Neural progenitor cell (in vitro differentiated cells): ENCODE measurements around the gene MTG1. TPM values are rescaled to one million over a fixed set of nuclear protein-coding genes. Genes with fewer than 3 reads are reported as not detected.
"Not testable (repeated sequence)": the region's sequence is repeated elsewhere in the genome, so short reads cannot be mapped to it uniquely, and the experiment has no call there.

Experiments
- DNase-seq: peaks from one replicate; pipeline ENCODE4 v3.0.0-alpha.2; 2016; ENCODE audit warnings: low spot score
- H2AFZ ChIP-seq: fragments of 200-600 bp; sonication (generic); replicated peaks from 2 replicates; pipeline ENCODE4 v1.6.1; 2016; ENCODE audit warnings: antibody characterized with exemption
- H3F3A ChIP-seq: fragments of 200-600 bp; sonication (generic); 2 replicates; pipeline ENCODE4 v1.6.1; 2016; ENCODE audit warnings: antibody characterized with exemption, low read depth
- H3K27ac ChIP-seq: fragments of 200-600 bp; sonication (generic); 2 replicates; pipeline ENCODE4 v1.5.1; 2016; ENCODE audit warnings: mild to moderate bottlenecking
- H3K27me3 ChIP-seq: fragments of 200-600 bp; sonication (generic); 2 replicates; pipeline ENCODE4 v1.6.1; 2016; ENCODE audit warnings: mild to moderate bottlenecking, moderate library complexity
- H3K36me3 ChIP-seq: fragments of 200-600 bp; sonication (generic); 2 replicates; pipeline ENCODE4 v1.5.1; 2016
- H3K4me1 ChIP-seq: fragments of 200-600 bp; sonication (generic); 2 replicates; pipeline ENCODE4 v1.6.1; 2016; ENCODE audit warnings: mixed run types
- H3K4me2 ChIP-seq: fragments of 200-600 bp; sonication (generic); 2 replicates; pipeline ENCODE4 v1.6.1; 2016
- H3K4me3 ChIP-seq: fragments of 200-600 bp; sonication (generic); 2 replicates; pipeline ENCODE4 v1.5.1; 2016
- H3K79me2 ChIP-seq: fragments of 200-600 bp; sonication (generic); 2 replicates; pipeline ENCODE4 v1.6.1; 2016; ENCODE audit warnings: low read depth
- H3K9ac ChIP-seq: fragments of 200-600 bp; sonication (generic); 2 replicates; pipeline ENCODE4 v1.6.1; 2016
- H3K9me3 ChIP-seq: fragments of 200-600 bp; sonication (generic); 2 replicates; pipeline ENCODE4 v1.5.1; 2016; ENCODE audit warnings: low read depth
- H4K20me1 ChIP-seq: fragments of 200-600 bp; sonication (generic); 2 replicates; pipeline ENCODE4 v1.6.1; 2016; ENCODE audit warnings: low read depth
- H3K27ac Mint-ChIP-seq: 3 replicates; pipeline ENCODE4 v1.8.0; 2021; ENCODE audit warnings: mixed read lengths
- H3K27me3 Mint-ChIP-seq: 2 replicates; pipeline ENCODE4 v1.8.0; 2022; ENCODE audit warnings: low read depth, mild to moderate bottlenecking, inconsistent platforms, moderate library complexity, mixed read lengths; ENCODE audit not compliant: insufficient read depth
- H3K36me3 Mint-ChIP-seq: 3 replicates; pipeline ENCODE4 v1.8.0; 2021; ENCODE audit warnings: mixed read lengths
- H3K4me1 Mint-ChIP-seq: 3 replicates; pipeline ENCODE4 v1.8.0; 2021; ENCODE audit warnings: mixed read lengths
- H3K4me3 Mint-ChIP-seq: 3 replicates; pipeline ENCODE4 v1.8.0; 2021; ENCODE audit warnings: mild to moderate bottlenecking, moderate library complexity, mixed read lengths
- H3K9me3 Mint-ChIP-seq: 3 replicates; pipeline ENCODE4 v1.8.0; 2020; ENCODE audit warnings: mixed read lengths
- CTCF ChIP-seq: fragments of 200-600 bp; sonication (generic); IDR thresholded peaks from 2 replicates; pipeline ENCODE4 v1.5.1; 2017; ENCODE audit warnings: antibody characterized with exemption, mild to moderate bottlenecking
- EZH2 ChIP-seq: fragments of 200-600 bp; sonication (generic); IDR thresholded peaks from 2 replicates; pipeline ENCODE4 v1.6.1; 2017; ENCODE audit warnings: antibody characterized with exemption, mild to moderate bottlenecking, moderate library complexity
- EZH2phosphoT487 ChIP-seq: fragments of 200-600 bp; sonication (generic); IDR thresholded peaks from 2 replicates; pipeline ENCODE4 v1.6.1; 2017; ENCODE audit warnings: antibody characterized with exemption
- total RNA-seq: library from RNA; depleted of rRNA; stranded (reverse); fragments of >200 nt; gene quantifications from 2 replicates; pipeline ENCODE4 v1.2.3, GENCODE V29; 2015; ENCODE audit warnings: low replicate concordance

Gene MTG1
- total RNA-seq, 1 donor from 2014 or later = 28.0 TPM

- H2AFZ ChIP-seq = no peak overlapping the region
- peaks cover 28% of the 10 kb centered on the region for H3K27me3 ChIP-seq
- no peak overlapping the region for H3K9ac ChIP-seq
- H3K4me1 ChIP-seq = no peaks in the 10 kb centered on the region
- no peaks in the 10 kb centered on the region for H3K9me3 ChIP-seq
- H3K4me1 Mint-ChIP-seq = no peaks in the 10 kb centered on the region
- H3F3A ChIP-seq = peaks cover 12% of the 10 kb centered on the region
- peaks cover 19% of the 10 kb centered on the region for H4K20me1 ChIP-seq
- H3K79me2 ChIP-seq = no peaks in the 10 kb centered on the region
- H3K9me3 Mint-ChIP-seq = no peaks in the 10 kb centered on the region
- peak; percentile 54 for DNase-seq
- peak overlapping the region; percentile 73 for H3K4me3 Mint-ChIP-seq
- no peak for TF ChIP-seq CTCF
- TF ChIP-seq EZH2phosphoT487 = no peak
- no peak for TF ChIP-seq EZH2
- H3K36me3 ChIP-seq = no peaks in the 10 kb centered on the region
- no peak overlapping the region for H3K27ac ChIP-seq
- H3K27me3 Mint-ChIP-seq = peaks cover 3% of the 10 kb centered on the region
- H3K27ac Mint-ChIP-seq = no peak overlapping the region
- H3K4me2 ChIP-seq = peak overlapping the region; percentile 67
- peak overlapping the region; percentile 29 for H3K4me3 ChIP-seq
- peaks cover 3% of the 10 kb centered on the region for H3K36me3 Mint-ChIP-seq
Observed at GRCh38 chr10:133422807-133423771, 29.1 kb downstream of the MTG1 start.

- DNase-seq = peak; percentile 34
- H3K4me1 Mint-ChIP-seq, H3K36me3 Mint-ChIP-seq, H3K27ac Mint-ChIP-seq, H3K4me2 ChIP-seq, H3K79me2 ChIP-seq, H3K9me3 Mint-ChIP-seq, H3K4me3 Mint-ChIP-seq, H2AFZ ChIP-seq, H3K27me3 Mint-ChIP-seq, H3K4me1 ChIP-seq, H3K9me3 ChIP-seq, H3K36me3 ChIP-seq, H3K27ac ChIP-seq, H3K4me3 ChIP-seq, H3K9ac ChIP-seq: not testable (repeated sequence)
- Histone ChIP-seq H3K27me3 (peaks cover 28% of the 10 kb centered on the region), H4K20me1 (peaks cover 19% of the 10 kb centered on the region), H3F3A (peaks cover 12% of the 10 kb centered on the region)
Observed at GRCh38 chr10:133424102-133424501, 30.1 kb downstream of the MTG1 start.

- H3K4me2 ChIP-seq = peak within 1 kb of the TSS; percentile 67
- H3K4me3 ChIP-seq = peak within 1 kb of the TSS; percentile 29
Observed at GRCh38 chr10:133424601-133425000, 30.6 kb downstream of the MTG1 start, which contains the start of gene SPRN. Gene SPRN (minus strand): TSS chr10:133424625. CDS start chr10:133423681, 944 bp downstream.

GRCh38 chr10:133429571-133429970 lies 35.6 kb downstream of the MTG1 start:
- not testable (repeated sequence) for H3K4me1 Mint-ChIP-seq, H3K4me1 ChIP-seq, H3K4me2 ChIP-seq, H2AFZ ChIP-seq, H3K27ac Mint-ChIP-seq, H3K9ac ChIP-seq, H3K27me3 ChIP-seq, H3K9me3 ChIP-seq, H4K20me1 ChIP-seq, H3K27ac ChIP-seq, H3K4me3 ChIP-seq, DNase-seq, H3K36me3 Mint-ChIP-seq, H3K79me2 ChIP-seq, H3K27me3 Mint-ChIP-seq, H3K36me3 ChIP-seq, H3F3A ChIP-seq, H3K4me3 Mint-ChIP-seq
- H3K9me3 Mint-ChIP-seq = peaks cover 11% of the 10 kb centered on the region

More at GRCh38 chr10:133424601-133425000, 30.6 kb downstream of the MTG1 start, which contains the start of gene SPRN:
- not testable (repeated sequence) for H3K27me3 Mint-ChIP-seq, H3K36me3 ChIP-seq, H3K9ac ChIP-seq, H3K4me1 Mint-ChIP-seq, H3K4me1 ChIP-seq, H3K27ac ChIP-seq, H3K9me3 ChIP-seq, H3K79me2 ChIP-seq, H2AFZ ChIP-seq, DNase-seq, H3K27ac Mint-ChIP-seq, H3K36me3 Mint-ChIP-seq
- Histone ChIP-seq H3F3A (peaks cover 12% of the 10 kb centered on the region), H3K27me3 (peaks cover 28% of the 10 kb centered on the region), H4K20me1 (peaks cover 19% of the 10 kb centered on the region)
- peak within 1 kb of the TSS; percentile 73 for H3K4me3 Mint-ChIP-seq
- peaks cover 11% of the 10 kb centered on the region for H3K9me3 Mint-ChIP-seq

GRCh38 chr10:133431888-133432613 lies 38.1 kb downstream of the MTG1 start:
- not testable (repeated sequence) for H3K9me3 ChIP-seq, H3K27me3 Mint-ChIP-seq, H3K27me3 ChIP-seq, H3K36me3 ChIP-seq, H4K20me1 ChIP-seq, H3K4me3 Mint-ChIP-seq, H3K4me1 Mint-ChIP-seq, H3K27ac ChIP-seq, H3K27ac Mint-ChIP-seq, H3K79me2 ChIP-seq, H3K9ac ChIP-seq, H2AFZ ChIP-seq, DNase-seq, H3K4me3 ChIP-seq, H3K4me1 ChIP-seq, H3K36me3 Mint-ChIP-seq, H3F3A ChIP-seq, H3K4me2 ChIP-seq
- H3K9me3 Mint-ChIP-seq = peaks cover 13% of the 10 kb centered on the region

GRCh38 chr10:133432789-133433188 lies 38.8 kb downstream of the MTG1 start:
- H2AFZ ChIP-seq, H4K20me1 ChIP-seq, H3K4me3 ChIP-seq, H3K27me3 Mint-ChIP-seq, H3K9ac ChIP-seq, H3K36me3 ChIP-seq, H3K4me1 Mint-ChIP-seq, H3K4me2 ChIP-seq, H3K9me3 ChIP-seq, H3K4me3 Mint-ChIP-seq, H3K4me1 ChIP-seq, H3K27me3 ChIP-seq, H3K36me3 Mint-ChIP-seq, H3K79me2 ChIP-seq, DNase-seq, H3F3A ChIP-seq, H3K27ac Mint-ChIP-seq, H3K27ac ChIP-seq: not testable (repeated sequence)
- H3K9me3 Mint-ChIP-seq = peaks cover 18% of the 10 kb centered on the region
